ENCODE data around the gene RANGRF. TPM values are rescaled to one million over a fixed set of nuclear protein-coding genes. Genes with fewer than 3 reads are reported as not detected.

RANGRF gene
- total and polyA plus RNA-seq, 9 of the 15 experiments (the other 6 are each of a cell fraction or from before 2014, with no cell fraction given) = 7.6 to 60.0 (median 16.0) TPM

DNA sequence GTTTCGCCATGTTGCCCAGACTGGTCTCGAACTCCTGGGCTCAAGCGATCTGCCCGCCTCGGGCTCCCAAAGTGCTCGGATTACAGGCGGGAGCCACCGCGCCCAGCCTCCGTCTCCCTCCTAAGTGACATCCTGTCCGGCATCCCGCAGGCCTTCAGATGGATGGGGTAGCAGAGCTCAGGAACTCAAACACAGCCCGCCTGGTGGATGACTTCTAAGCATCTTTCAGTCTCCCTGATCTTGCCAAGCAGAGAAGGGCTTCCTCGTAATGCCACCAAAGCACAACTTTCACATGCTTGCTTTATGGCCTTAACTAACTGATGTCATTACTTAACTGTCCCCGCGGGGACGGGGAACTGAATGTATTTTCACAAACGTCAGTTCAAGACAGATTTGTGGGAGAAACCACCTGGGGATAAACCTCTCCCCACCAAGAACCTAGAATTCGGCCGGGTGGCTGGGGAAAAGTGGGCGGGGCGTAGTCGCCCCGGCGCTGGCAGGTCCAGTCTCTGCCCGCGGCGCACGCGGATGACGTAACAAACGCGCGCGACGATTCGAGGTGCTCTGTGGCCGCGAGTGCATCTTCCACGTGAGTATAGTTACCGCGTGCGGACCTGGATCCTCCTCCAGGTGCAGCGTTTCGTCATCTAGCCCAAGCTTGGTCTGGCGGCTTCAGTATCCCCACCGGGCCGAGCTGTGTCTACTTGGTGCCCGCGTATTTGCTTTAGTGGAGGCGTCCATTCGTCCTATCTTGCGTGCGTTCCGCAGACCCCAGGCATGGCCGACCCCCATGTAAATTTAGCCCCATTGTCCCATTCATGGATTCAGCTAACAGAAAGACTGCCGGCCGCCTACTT lies 39.5 kb upstream of the RANGRF start, which contains the start of gene PFAS (continued):
- no peak for TF ChIP-seq ZNF561 (CRISPR knock-in tag; conservative IDR thresholded peaks at IDR 0.05)
- TF ChIP-seq POLR2G (IDR thresholded peaks at IDR 0.05; ENCODE audit: low read depth, low read length) = peak; percentile 81
- TF ChIP-seq NFIC (IDR thresholded peaks at IDR 0.05) = no peak
- peak; percentile 100 for TF ChIP-seq CREM (IDR thresholded peaks at IDR 0.05; ENCODE audit: low read depth)
- no peak for TF ChIP-seq ZNF589 (CRISPR knock-in tag; IDR thresholded peaks at IDR 0.05; ENCODE audit: low read depth)
- no peak for TF ChIP-seq DDX20 (tag; IDR thresholded peaks at IDR 0.05; ENCODE audit: low read depth)
- no peak for TF ChIP-seq GTF2E2 (tag; IDR thresholded peaks at IDR 0.05)
- no peak for TF ChIP-seq HNRNPH1 (optimal IDR thresholded peaks at IDR 0.05; ENCODE audit: low read depth, low read length)
- TF ChIP-seq, protein P1, sequence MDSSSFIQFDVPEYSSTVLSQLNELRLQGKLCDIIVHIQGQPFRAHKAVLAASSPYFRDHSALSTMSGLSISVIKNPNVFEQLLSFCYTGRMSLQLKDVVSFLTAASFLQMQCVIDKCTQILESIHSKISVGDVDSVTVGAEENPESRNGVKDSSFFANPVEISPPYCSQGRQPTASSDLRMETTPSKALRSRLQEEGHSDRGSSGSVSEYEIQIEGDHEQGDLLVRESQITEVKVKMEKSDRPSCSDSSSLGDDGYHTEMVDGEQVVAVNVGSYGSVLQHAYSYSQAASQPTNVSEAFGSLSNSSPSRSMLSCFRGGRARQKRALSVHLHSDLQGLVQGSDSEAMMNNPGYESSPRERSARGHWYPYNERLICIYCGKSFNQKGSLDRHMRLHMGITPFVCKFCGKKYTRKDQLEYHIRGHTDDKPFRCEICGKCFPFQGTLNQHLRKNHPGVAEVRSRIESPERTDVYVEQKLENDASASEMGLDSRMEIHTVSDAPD (CRISPR knock-in tag; IDR thresholded peaks at IDR 0.05) = no peak
- TF ChIP-seq SRF (CRISPR knock-in tag; IDR thresholded peaks at IDR 0.05) = no peak
- TF ChIP-seq CBX5 (IDR thresholded peaks at IDR 0.05; ENCODE audit: borderline replicate concordance, low read depth) = no peak
- TF ChIP-seq, protein P2, sequence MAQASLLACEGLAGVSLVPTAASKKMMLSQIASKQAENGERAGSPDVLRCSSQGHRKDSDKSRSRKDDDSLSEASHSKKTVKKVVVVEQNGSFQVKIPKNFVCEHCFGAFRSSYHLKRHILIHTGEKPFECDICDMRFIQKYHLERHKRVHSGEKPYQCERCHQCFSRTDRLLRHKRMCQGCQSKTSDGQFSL (CRISPR knock-in tag; IDR thresholded peaks at IDR 0.05) = no peak
- TF ChIP-seq, protein P2 (tag; IDR thresholded peaks at IDR 0.05) = no peak
- peak; percentile 54 for TF ChIP-seq SMAD4 (CRISPR knock-in tag; conservative IDR thresholded peaks at IDR 0.05)
- TF ChIP-seq, protein P3, sequence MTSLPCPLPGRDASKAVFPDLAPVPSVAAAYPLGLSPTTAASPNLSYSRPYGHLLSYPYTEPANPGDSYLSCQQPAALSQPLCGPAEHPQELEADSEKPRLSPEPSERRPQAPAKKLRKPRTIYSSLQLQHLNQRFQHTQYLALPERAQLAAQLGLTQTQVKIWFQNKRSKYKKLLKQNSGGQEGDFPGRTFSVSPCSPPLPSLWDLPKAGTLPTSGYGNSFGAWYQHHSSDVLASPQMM (CRISPR knock-in tag; IDR thresholded peaks at IDR 0.05) = no peak
- TF ChIP-seq ETV6 (IDR thresholded peaks at IDR 0.05; ENCODE audit: borderline replicate concordance in 1 of 2, low read depth in 2 of 2, low read length in 1 of 2) = no peak
- no peak for TF ChIP-seq ETV6 (CRISPR knock-in tag; IDR thresholded peaks at IDR 0.05; ENCODE audit: borderline replicate concordance)
- no peak for TF ChIP-seq ARHGAP35 (IDR thresholded peaks at IDR 0.05; ENCODE audit: partially characterized antibody)
- TF ChIP-seq, protein P4, sequence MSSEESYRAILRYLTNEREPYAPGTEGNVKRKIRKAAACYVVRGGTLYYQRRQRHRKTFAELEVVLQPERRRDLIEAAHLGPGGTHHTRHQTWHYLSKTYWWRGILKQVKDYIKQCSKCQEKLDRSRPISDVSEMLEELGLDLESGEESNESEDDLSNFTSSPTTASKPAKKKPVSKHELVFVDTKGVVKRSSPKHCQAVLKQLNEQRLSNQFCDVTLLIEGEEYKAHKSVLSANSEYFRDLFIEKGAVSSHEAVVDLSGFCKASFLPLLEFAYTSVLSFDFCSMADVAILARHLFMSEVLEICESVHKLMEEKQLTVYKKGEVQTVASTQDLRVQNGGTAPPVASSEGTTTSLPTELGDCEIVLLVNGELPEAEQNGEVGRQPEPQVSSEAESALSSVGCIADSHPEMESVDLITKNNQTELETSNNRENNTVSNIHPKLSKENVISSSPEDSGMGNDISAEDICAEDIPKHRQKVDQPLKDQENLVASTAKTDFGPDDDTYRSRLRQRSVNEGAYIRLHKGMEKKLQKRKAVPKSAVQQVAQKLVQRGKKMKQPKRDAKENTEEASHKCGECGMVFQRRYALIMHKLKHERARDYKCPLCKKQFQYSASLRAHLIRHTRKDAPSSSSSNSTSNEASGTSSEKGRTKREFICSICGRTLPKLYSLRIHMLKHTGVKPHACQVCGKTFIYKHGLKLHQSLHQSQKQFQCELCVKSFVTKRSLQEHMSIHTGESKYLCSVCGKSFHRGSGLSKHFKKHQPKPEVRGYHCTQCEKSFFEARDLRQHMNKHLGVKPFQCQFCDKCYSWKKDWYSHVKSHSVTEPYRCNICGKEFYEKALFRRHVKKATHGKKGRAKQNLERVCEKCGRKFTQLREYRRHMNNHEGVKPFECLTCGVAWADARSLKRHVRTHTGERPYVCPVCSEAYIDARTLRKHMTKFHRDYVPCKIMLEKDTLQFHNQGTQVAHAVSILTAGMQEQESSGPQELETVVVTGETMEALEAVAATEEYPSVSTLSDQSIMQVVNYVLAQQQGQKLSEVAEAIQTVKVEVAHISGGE (CRISPR knock-in tag; IDR thresholded peaks at IDR 0.05) = 0 out of 6 replicates have a peak, but pooled peaks of 1 of the 3 experiments have one; percentile 3
- no peak for TF ChIP-seq ZFP36 (IDR thresholded peaks at IDR 0.05; ENCODE audit: low read depth, low read length, partially characterized antibody)
- no peak for TF ChIP-seq PHB (CRISPR knock-in tag; IDR thresholded peaks at IDR 0.05)
- no peak for TF ChIP-seq CBX1 (IDR thresholded peaks at IDR 0.05; ENCODE audit: low read depth)

Data from K562 (cell line).